Stimulated activated effector memory CD8-positive, alpha-beta T cell treated with anti-CD3 and anti-CD28 coated beads, Interleukin-12 subunit alpha, Interleukin-12 subunit beta, amount 100 ng/mL, for 72 hours (primary cell): Measurements from ENCODE around the gene RCAN2.
A peak's percentile ranks its signal among the peaks of the same experiment; 100 is the strongest.
"Not testable (repeated sequence)": the region's sequence is repeated elsewhere in the genome, so short reads cannot be mapped to it uniquely, and the experiment has no call there.

Experiments
- ATAC-seq: fragments of 150-1000 bp; cut with Tn5 transposase; 2 replicates; pipeline ENCODE4 v1.10.0; 2021
- DNase-seq, 2 donors: peaks; one replicate each; pipeline ENCODE4 v3.0.0; 2021 to 2022; ENCODE audit warnings: low spot score in 2 of 2
- H3K27ac Mint-ChIP-seq: one replicate; pipeline ENCODE4 v1.8.0; 2022; ENCODE audit warnings: mild to moderate bottlenecking, mixed read lengths
- H3K36me3 Mint-ChIP-seq: one replicate; pipeline ENCODE4 v1.8.0; 2022; ENCODE audit warnings: mild to moderate bottlenecking, mixed read lengths
- H3K4me1 Mint-ChIP-seq: one replicate; pipeline ENCODE4 v1.8.0; 2022; ENCODE audit warnings: mixed read lengths
- H3K4me3 Mint-ChIP-seq: one replicate; pipeline ENCODE4 v1.8.0; 2022; ENCODE audit warnings: mild to moderate bottlenecking, mixed read lengths
- H3K9me3 Mint-ChIP-seq: one replicate; pipeline ENCODE4 v1.8.0; 2022; ENCODE audit warnings: mixed read lengths

RCAN2 gene

DNA sequence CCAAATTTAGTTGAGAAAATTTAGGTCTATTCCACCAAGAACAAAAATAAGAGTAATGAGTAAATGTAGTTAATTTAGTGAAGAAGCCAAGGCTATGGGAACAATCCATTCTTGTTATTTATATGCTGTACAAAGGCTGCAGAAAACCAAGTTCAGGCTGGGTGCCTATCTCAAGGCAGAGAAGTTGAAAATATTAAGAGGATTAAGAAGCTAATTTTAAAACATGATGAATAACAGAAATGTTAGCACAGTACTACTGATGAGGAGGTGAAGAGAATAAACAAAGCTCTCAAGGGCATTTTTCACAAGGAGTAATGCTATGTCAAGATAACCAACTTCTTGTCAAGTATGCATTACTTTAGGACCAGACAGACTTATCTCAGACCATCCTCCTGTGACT is 68.6 kb downstream of the RCAN2 start:
- no peak overlapping the region for H3K4me3 Mint-ChIP-seq
- H3K36me3 Mint-ChIP-seq: no peaks in the 10 kb centered on the region
- ATAC-seq (no peak), DNase-seq (no peak)
- H3K4me1 Mint-ChIP-seq: no peaks in the 10 kb centered on the region
- H3K27ac Mint-ChIP-seq: no peak overlapping the region
- no peaks in the 10 kb centered on the region for H3K9me3 Mint-ChIP-seq

DNA sequence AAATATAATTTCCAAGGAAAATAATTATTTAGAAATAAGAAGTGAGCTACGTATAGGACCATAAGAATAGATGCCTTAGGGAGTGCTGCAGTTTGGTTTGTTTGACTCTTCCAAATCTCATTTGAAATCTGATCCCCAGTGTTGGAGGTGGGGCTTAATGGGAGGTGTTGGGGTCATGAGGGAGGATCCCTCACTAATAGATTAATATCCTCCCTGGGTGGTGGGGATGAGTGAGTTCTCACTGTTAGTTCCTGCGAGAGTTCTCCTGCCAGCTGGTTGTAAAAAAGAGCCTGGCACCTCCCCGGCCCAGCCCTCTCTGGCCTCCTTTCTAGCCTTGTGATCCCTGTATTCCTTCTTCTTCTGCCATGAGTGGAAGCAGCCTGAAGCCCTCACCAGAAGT is 69.3 kb downstream of the RCAN2 start:
- H3K4me1 Mint-ChIP-seq: no peaks in the 10 kb centered on the region
- no peak overlapping the region for H3K27ac Mint-ChIP-seq
- H3K4me3 Mint-ChIP-seq: no peak overlapping the region
- DNase-seq (no peak), ATAC-seq (no peak)
- H3K36me3 Mint-ChIP-seq: no peaks in the 10 kb centered on the region
- H3K9me3 Mint-ChIP-seq: no peaks in the 10 kb centered on the region

DNA sequence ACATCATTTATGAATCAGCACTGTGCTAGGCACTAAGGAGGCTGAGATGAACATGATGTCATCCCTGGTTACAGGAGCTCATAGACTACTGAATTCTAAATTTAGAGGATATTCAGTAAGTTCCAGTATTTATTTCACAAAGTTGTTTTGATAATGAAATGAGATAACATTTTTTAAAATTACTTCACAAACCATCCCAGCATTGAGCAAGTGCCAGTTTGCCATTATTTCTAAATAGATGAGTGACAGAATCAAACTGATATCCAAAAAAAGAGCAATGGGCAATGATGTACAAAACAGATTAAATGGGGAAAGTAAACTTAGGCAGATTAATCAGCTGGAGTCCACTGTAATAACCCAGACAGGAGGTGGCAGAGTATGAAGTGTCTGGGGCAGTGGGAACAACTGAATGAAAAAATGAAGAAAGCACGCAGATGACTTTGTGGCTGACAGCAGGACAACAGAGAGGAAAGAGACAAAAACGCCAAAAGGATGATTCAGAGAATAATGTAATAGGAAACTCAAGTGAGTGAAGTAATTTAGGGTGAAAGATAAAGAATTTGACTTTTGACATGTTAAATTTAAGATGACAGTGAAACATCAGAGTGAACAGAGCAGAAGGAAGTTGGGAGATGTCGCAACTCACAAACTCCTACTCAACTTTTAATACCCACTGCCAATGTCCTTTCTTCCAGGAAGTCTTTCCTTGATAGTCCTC is 70.2 kb downstream of the RCAN2 start:
- no peak for DNase-seq
- Mint-ChIP-seq H3K36me3 (no peaks in the 10 kb centered on the region), H3K27ac (no peak overlapping the region), H3K9me3 (no peaks in the 10 kb centered on the region), H3K4me1 (no peaks in the 10 kb centered on the region), H3K4me3 (no peak overlapping the region)
- ATAC-seq: no peak

DNA sequence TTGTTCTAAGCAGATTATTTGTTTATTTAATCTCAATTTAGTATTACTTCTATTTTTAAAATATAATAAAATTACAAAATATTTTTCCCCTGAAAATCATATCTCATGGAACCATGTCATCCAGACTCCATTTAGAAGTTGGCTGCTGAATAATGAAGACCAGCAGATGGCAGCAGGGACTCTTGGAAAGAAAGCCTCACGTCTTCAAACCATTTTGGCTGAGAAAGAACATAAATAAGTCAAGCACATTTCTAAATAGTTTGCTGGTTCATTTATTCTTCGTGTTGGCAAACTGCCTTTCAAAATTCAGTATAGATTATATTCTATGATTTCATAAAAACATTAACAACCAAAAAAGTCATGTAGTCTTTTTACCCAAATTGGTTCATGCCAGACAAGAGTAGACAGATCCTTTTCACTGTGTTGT is 71.7 kb downstream of the RCAN2 start:
- no peak for ATAC-seq
- no peaks in the 10 kb centered on the region for H3K9me3 Mint-ChIP-seq
- H3K27ac Mint-ChIP-seq: no peak overlapping the region
- DNase-seq: no peak
- H3K36me3 Mint-ChIP-seq: no peaks in the 10 kb centered on the region
- no peaks in the 10 kb centered on the region for H3K4me1 Mint-ChIP-seq
- H3K4me3 Mint-ChIP-seq: no peak overlapping the region

DNA sequence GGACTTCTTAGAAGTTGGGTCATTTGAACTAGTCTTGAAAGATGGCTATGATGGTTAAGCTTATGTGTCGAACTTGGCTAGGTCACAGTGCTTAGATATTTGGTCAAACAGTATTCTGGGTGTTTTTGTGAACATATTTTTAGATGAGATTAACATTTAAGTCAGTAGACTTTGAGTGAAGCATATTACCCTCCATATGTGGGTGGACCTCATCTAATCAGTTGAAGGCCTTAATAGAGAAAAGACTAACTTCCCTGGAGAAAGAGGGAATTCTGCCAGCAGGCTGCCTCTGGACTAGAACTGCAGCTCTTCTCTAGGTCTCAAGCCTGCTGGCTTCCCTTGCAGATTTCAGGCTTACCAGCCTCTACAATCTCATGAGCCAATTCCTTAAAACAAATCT is 76.9 kb downstream of the RCAN2 start:
- no peaks in the 10 kb centered on the region for H3K9me3 Mint-ChIP-seq
- ATAC-seq (no peak), DNase-seq (no peak)
- no peaks in the 10 kb centered on the region for H3K36me3 Mint-ChIP-seq
- H3K27ac Mint-ChIP-seq: no peak overlapping the region
- H3K4me3 Mint-ChIP-seq: no peak overlapping the region
- H3K4me1 Mint-ChIP-seq: no peaks in the 10 kb centered on the region

DNA sequence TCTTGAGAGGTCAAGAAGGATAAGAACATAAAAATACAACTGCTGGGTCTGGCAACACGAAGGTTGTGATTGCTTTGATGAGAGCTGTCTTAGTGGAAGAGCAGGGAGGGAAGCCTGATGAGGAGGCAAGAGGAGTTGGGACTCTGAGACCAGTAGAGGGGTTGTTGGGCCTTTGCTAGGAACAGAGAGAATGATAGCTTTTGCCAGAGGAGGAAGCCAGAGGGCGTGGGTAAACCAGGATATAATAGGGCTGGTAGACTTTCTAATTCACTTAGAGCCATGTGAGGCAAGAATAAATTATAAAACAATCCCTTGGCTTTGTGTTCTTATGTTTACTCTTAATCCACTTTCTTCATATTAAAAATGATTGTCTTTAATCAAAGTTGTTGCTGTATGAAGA is 78.6 kb downstream of the RCAN2 start:
- no peak for DNase-seq
- H3K27ac Mint-ChIP-seq: no peak overlapping the region
- no peak for ATAC-seq
- H3K4me1 Mint-ChIP-seq: no peaks in the 10 kb centered on the region
- no peaks in the 10 kb centered on the region for H3K36me3 Mint-ChIP-seq
- H3K9me3 Mint-ChIP-seq: no peaks in the 10 kb centered on the region
- no peak overlapping the region for H3K4me3 Mint-ChIP-seq

DNA sequence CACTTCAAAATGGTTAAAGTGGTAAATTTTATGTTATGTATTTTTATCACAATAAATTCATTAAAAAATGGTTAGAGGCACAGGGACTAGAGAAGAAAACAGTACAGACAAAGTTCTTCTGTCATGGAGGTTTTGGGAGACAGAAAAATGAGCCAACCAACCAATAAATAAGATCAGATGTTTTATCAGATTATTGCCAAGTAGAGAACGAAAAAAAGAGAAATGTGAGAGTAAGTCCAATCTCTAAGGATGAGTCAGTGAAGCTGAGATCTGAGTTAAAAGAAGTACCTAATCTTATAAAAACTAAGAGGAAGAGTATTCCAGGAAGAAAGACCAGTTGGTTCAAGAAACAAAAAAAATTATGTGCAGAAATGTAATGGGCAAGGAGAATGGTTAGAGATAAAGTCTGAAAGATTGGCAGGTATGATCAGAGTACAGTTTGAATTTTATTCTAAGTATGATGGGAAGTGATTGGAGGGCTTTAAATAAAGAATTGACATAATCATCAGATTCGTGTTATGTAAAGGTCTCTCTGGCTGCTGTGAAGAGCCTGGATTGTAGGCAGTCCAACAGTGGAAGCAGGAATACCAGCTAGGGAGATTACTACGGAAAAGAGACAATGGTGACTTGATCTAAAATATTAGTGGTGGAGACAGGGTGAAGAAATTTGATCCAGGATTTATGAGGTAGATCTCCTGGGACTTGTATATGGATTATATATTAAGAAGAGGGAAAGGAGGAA is 79.6 kb downstream of the RCAN2 start:
- ATAC-seq (no peak), DNase-seq (no peak)
- Mint-ChIP-seq H3K36me3 (no peaks in the 10 kb centered on the region), H3K27ac (no peak overlapping the region), H3K4me3 (no peak overlapping the region), H3K4me1 (no peaks in the 10 kb centered on the region), H3K9me3 (no peaks in the 10 kb centered on the region)

DNA sequence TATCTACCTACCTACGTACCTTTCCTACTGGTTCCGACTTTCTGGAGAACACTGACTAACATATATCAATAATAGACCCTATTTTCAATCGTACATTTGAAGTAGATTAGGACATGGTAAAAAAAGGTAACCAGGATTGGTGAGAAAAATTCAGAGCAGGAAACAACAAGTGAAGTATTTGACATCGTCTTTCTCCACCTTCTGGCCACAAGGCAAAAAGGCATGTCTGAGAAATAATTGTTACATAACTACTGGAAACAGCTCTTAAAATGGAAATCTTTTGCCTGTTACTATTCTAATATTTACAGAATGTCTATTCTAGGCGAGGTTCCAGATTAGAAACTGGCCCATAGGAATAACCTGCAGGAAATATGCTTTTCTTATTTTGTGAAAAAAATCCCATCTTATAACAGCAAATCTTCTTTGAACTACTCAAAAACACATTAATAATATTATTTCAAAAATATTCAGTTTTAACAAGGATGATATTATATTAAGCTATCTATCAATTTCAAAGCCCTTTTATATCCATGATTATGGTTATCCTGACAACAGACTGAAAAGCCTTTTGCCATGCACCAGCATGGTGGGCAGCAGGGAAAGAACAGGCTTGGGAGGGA is 80.8 kb downstream of the RCAN2 start:
- Mint-ChIP-seq H3K9me3 (no peaks in the 10 kb centered on the region), H3K36me3 (no peaks in the 10 kb centered on the region), H3K27ac (no peak overlapping the region), H3K4me3 (no peak overlapping the region), H3K4me1 (no peaks in the 10 kb centered on the region)
- ATAC-seq (no peak), DNase-seq (no peak)

DNA sequence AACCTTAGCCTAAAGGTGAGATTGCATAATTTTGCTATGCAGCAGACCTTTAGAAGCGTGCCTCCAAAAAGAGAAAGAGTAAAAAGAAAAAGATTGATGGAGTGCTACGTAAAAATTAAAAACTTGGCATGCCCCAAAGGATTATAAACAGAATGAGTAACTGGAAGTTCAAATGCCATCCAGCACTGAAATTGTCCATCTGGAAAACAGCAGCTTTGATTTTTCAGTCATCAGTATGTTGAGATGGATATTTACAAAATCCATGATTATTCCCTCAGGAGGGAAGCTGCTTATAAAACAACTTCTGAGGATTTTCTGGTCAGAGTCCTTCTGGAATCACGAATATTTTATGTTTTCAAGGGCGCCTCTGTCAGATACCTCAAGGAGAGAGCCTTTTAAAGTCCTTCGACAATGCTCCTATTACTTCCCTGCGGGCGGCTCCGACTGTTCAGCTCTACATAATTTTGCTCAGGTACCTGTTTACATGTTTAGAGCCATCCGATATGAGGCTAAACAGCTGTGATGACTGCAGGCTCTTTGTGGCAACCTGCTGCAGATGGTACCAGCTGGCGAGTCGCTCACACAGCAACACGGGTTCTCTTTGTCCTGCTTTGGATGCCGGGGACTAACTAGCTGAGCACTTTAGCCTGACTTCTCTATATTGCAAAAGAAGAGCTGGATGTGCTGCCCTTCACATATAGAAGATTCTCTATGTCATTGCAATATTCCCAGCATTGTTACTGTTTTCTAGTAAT is 83.3 kb downstream of the RCAN2 start:
- Mint-ChIP-seq H3K36me3 (no peaks in the 10 kb centered on the region), H3K4me1 (no peaks in the 10 kb centered on the region), H3K9me3 (no peaks in the 10 kb centered on the region), H3K4me3 (no peak overlapping the region), H3K27ac (no peak overlapping the region)
- ATAC-seq (no peak), DNase-seq (no peak)

DNA sequence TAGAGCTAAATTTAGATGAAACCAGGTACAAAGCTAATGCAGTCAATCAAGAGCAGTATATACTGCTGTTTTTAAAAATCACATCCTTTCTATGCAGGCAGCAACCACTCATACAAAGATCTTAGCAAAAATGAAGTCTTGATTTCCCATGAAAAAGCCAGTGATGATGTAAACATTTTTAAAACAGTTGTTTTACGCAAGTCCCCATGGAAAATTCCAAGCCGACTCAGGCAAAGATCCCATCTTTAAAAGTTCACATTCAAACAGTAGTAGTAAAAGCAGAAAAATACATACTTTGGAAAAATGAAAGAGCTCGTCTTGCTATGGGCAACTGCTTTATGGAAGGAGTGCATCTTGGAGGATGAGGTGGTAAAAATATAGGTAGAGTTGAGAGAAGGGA is 84.0 kb downstream of the RCAN2 start:
- Mint-ChIP-seq H3K36me3 (no peaks in the 10 kb centered on the region), H3K4me1 (no peaks in the 10 kb centered on the region)
- ATAC-seq: no peak

DNA sequence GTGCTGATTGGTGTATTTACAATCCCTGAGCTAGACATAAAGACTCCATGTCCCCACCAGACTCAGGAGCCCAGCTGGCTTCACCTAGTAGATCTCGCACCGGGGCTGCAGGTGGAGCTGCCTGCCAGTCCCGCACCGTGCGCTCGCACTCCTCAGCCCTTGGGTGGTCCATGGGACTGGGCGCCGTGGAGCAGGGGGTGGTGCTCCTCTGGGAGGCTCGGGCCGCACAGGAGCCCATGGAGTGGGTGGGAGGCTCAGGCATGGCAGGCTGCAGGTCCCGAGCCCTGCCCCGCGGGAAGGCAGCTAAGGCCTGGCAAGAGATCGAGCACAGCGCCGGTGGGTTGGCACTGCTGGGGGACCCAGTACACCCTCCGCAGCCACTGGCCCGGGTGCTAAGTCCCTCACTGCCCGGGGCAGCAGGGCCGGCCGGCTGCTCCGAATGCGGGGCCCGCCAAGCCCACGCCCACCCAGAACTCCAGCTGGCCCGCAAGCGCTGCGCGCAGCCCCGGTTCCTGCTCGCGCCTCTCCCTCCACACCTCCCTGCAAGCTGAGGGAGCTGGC is 85.5 kb downstream of the RCAN2 start:
- not testable (repeated sequence) for H3K4me3 Mint-ChIP-seq, ATAC-seq, H3K9me3 Mint-ChIP-seq, H3K4me1 Mint-ChIP-seq, H3K27ac Mint-ChIP-seq, H3K36me3 Mint-ChIP-seq
- peak in 1 of 2 donors; percentile 18 for DNase-seq

More for the DNA sequence above, 84.0 kb downstream of the RCAN2 start:
- H3K27ac Mint-ChIP-seq: peak overlapping the region; percentile 26
- no peak for DNase-seq
- no peaks in the 10 kb centered on the region for H3K9me3 Mint-ChIP-seq
- no peak overlapping the region for H3K4me3 Mint-ChIP-seq

DNA sequence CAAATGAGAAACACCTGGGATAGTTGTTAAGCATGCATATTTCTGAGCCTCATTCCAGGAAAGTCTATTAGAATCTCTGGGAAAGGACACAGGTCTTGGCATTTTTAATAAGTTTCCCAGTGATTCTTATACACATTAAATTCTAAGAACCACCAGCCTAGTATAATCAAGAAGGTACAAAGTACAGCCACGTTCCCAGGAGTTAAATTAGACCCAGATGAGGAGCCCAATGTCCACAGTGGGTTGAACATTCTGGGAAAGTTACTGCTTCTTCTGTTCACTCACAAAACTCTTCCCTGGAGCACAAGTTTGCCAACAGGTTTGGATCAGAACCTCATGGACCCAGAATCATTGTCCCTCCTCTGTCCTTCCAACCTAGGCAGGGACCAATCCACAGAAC is 90.4 kb downstream of the RCAN2 start:
- H3K27ac Mint-ChIP-seq: no peak overlapping the region
- no peaks in the 10 kb centered on the region for H3K36me3 Mint-ChIP-seq
- no peaks in the 10 kb centered on the region for H3K4me1 Mint-ChIP-seq
- DNase-seq (no peak), ATAC-seq (no peak)
- no peak overlapping the region for H3K4me3 Mint-ChIP-seq
- H3K9me3 Mint-ChIP-seq: no peaks in the 10 kb centered on the region

DNA sequence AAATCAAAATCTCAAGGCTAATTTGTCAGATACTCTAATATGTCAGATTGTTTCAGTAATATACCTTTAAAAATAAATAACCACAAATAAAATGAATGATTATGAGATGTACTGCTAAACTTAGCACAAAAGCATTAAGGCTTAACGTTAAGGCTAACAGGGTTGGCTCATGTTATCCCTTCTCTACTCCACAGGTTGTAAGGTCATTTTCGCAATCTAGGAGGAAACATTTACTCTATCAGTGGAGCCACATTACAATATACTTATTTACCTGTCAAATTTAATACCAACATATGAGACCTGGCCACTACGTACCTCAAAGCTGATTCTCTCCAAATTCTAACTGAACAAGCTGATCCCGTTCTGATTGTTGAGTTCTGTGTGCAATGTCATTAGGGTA is 95.7 kb downstream of the RCAN2 start:
- no peak overlapping the region for H3K4me3 Mint-ChIP-seq
- ATAC-seq (no peak), DNase-seq (no peak)
- H3K4me1 Mint-ChIP-seq: no peaks in the 10 kb centered on the region
- no peaks in the 10 kb centered on the region for H3K9me3 Mint-ChIP-seq
- H3K27ac Mint-ChIP-seq: no peak overlapping the region
- no peaks in the 10 kb centered on the region for H3K36me3 Mint-ChIP-seq

DNA sequence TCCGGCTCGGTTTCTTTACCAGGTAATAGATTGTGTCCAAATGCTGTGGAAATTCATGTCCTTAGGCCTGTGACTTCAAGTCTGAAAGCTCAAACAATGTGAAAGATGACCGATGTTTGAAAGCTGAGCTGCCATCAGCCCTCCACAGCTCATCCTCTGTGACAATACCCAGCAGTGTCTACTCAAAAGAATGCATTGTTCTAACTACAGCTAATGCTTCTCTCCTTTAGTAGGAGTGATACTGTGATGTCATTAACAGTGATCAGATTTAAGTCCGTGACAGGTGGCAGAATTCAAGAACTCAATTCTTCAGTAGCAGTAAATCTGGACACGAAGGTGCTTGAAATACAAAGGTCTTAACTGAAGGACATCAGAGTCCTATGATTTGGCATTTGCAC is 97.3 kb downstream of the RCAN2 start:
- Mint-ChIP-seq H3K4me3 (no peak overlapping the region), H3K4me1 (no peaks in the 10 kb centered on the region), H3K27ac (peak overlapping the region; percentile 30), H3K36me3 (no peaks in the 10 kb centered on the region), H3K9me3 (no peaks in the 10 kb centered on the region)
- ATAC-seq (no peak), DNase-seq (no peak)
